ENCODE measurements around the gene GYPC.
"Not testable (repeated sequence)": the region's sequence is repeated elsewhere in the genome, so short reads cannot be mapped to it uniquely, and the experiment has no call there.

The GYPC gene

GRCh38 chr2:126672980-126673605 is 17.1 kb downstream of the GYPC start:
- no peak for DNase-seq

DNA sequence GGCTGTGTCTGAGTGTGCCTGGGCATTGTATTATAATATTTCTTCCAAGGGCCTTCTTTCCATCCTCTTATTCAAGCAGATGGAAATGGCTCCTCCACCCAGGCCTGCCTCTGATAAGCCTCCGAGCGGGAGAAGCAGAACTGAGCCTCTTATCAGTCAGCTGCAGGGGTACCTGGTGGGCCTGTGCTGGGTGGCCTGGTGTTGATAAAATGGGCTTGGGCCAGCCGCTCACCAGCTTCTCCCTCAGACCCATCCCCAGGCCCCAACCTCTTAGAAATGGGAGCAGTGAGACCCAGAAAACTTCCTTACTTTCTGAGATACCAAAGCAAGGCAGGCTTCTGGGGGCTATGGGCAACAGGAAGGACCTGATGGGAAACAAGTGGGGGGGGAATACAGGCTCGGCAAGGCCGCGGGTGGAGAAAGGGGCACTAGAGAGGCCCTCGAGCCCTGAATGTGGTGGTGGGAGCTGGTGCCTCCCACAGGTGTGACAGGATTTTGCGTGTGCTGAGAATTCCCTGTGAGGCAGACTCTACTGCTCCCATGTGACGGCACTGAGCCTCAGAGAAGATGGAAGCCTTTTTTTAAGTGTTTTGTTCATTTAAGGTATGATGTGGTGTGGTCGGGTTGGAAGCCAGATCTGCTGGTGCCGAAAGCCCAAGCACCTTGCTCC is 18.3 kb downstream of the GYPC start:
- no peak for DNase-seq

GRCh38 chr2:126675637-126676036 is 19.7 kb downstream of the GYPC start:
- DNase-seq: no peak

GRCh38 chr2:126676221-126677175 is 20.5 kb downstream of the GYPC start:
- no peak for DNase-seq

- no peak for DNase-seq
These were observed 21.2 kb downstream of the GYPC start for GRCh38 chr2:126677176-126677538.

DNA sequence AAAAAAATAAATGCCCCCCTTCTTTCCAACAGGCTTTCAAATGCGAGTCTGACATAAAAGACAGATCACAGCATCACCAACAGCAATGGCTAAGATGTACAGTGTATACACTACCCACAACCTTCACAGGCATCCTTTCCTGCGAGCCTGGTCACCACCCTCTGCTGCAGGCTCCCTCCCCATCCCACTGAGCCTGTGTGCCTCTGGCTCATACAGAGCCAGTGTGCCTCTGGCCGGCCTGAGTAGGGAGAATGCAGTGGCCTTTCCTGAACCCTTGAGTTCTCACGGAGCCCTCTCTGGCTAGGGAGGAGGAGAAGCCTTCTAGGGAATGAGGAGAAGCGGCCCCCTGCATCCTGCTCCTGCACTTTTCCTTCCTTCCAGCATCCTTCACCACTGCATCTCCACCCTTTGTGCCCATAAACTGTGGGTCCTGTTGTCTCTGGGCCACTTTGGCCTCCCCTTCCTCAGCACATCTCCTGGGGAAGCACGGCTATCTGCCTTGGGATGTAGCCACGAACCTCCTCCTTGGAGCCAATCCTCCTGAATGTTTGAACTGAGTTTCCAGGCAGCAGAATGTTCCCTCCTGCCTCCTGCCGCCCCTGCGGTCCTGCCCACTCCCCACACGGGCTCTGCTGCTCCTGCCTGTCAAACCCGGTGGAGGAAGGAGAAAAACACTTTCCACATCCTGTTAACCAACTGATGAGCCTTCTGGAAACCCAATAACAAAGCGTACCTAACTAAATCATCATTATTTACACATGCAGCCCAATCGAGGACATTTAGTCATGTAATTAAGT is 22.5 kb downstream of the GYPC start:
- no peak for DNase-seq

GRCh38 chr2:126679094-126679713 is 23.2 kb downstream of the GYPC start:
- DNase-seq: no peak

- no peak for DNase-seq
These were observed 25.5 kb downstream of the GYPC start for GRCh38 chr2:126681505-126681904.

DNA sequence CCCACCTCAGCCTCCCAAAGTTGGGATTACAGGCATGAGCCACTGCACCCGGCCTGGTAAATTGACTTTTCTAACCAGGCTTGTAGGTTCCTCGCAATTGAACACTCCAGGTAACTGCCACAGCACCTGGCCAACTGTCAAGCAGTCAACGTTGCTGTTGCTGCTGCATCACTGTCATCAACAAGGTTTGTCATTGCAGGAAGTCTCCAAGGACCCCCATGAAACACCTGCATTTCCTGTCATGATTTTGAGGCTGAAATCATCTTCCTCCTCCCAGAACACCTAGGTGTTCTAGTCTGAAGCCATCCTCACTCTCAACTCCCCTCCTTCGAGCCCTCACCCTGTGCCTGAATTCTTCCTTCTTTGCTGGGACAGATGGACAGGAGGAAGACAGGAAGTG is 29.7 kb downstream of the GYPC start:
- DNase-seq: no peak

GRCh38 chr2:126686286-126686685 is 30.3 kb downstream of the GYPC start:
- no peak for DNase-seq

- no peak for DNase-seq
These were observed 31.0 kb downstream of the GYPC start for GRCh38 chr2:126686841-126687485.

GRCh38 chr2:126687503-126687902 is 31.5 kb downstream of the GYPC start:
- DNase-seq: no peak

DNA sequence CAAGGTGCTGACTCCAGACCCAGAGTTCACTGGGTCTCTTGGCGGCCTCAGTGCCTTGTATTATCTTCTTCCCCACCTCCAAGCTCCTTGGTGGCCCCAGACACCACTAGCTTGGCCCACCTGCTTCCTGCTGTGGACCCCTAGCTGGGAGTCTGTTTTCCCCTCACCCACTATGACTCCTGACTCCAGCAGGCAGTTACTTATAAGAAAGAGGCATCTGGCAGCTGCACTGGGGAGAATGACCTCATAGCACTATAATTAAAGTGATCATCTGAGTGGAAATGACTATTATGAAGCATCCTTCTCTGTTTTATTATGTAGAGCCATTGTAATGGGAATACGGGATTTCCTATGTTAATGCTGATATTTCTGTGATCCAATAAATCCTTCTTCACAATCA is 32.6 kb downstream of the GYPC start:
- DNase-seq: not testable (repeated sequence)

- DNase-seq: not testable (repeated sequence)
These were observed 36.3 kb downstream of the GYPC start for GRCh38 chr2:126692241-126692640.

DNA sequence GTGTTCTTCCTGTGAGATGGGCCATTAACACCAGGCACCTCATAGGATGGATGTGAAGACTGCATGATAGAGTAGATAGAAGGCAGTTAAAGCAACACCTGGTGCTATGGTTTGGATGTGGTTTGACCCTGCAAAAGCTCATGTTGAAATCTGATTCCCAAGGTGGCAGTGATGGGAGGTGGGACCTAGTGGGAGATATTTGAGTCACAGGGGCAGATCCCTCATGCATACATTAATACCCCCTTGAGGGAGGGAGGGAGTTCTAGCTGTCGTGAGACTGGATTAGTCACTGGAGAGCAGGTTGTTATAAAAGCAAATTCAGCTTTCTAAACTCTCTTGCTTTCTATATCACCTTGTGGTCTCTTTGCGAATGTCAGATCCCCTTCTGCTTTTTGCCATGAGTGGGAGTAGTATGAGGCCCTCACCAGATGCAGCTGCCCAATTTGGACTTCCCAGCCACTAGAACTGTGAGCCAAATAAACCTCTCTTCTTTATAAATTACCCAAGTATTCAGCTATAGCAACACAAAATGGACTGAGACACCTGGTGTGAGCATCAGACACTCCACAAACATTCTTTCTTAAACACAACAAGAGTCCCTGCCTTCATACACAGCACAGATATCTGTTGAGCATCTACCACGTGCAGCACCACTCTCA is 37.1 kb downstream of the GYPC start:
- DNase-seq: not testable (repeated sequence)

DNA sequence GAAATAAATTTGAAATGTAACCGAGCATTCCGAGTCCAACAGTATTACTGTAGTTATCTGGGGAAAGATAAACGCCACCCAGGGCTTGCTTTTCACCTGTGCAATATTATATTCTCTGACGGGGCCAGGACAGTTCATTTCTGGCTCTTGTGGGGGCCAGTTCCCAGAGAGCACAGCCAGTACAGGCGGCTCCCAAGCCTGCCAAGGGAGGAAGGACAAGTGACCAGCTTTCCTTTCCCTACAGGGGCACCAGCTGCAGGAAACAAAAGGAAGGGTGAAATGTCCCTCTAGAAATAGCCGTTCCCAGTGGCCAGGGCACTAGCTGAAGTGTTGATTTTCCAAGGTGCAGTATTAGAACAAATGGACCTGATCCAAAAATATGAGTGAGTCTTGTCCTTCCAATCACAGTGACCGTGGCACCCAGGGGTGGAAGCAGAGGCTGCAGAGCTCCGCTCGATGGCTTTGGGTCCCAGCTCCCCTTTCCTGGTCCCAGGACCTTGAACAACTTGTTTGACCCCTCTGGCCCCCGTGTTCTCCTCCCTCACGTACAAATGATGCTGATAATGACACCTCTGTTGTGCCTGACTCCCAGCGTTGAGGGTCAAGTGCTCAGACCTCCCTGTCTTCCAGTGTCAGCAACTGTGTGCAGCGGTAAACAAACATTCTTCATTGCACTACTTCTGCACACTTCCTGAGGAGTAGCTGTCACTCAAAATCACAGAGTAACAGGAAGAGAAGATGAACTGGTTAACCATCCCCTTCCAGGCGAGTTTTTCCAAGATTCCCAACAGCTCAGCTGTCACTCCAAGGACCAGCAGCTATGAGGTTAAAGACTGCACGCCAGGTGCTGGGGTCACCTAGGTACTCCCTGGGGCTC is 40.9 kb downstream of the GYPC start:
- DNase-seq: no peak

DNA sequence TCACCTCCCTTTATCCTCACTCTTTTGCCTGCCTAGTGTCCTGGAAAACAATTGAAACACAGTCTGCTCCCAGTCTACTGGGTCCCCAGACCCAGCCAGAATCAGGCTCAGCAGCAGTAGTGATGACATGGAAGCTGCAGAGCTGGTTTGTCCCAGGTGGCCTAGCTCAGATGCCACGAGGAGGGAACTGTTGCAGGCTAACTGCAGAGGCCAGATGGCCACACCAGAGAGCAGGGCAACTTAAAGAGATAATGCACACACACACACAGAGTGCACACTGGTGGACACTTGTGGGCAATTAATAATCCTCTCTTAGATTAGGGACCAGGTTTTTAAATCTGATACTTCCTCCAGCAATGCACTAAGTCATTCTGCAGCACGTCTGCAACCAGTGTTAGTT is 42.4 kb downstream of the GYPC start:
- no peak for DNase-seq

DNA sequence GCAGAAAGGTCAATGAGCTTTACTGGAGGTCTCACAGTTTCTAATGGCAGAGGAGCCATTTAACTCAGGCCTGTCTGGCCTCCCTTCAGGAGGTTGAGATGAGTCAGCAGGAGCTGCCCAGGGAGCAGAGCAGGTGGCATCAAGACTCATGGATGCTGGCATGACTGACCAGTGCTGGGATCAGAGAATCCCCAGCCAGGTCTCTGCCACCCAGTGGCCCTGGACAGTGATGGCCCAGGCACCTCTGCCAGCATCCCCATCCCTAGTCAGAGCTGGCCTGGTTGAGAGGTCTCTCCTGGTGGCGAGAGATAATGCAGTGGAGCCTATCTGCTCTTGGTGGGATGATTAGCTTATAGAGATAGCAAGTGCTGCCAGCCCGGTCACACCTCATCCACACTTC is 43.1 kb downstream of the GYPC start:
- no peak for DNase-seq

DNA sequence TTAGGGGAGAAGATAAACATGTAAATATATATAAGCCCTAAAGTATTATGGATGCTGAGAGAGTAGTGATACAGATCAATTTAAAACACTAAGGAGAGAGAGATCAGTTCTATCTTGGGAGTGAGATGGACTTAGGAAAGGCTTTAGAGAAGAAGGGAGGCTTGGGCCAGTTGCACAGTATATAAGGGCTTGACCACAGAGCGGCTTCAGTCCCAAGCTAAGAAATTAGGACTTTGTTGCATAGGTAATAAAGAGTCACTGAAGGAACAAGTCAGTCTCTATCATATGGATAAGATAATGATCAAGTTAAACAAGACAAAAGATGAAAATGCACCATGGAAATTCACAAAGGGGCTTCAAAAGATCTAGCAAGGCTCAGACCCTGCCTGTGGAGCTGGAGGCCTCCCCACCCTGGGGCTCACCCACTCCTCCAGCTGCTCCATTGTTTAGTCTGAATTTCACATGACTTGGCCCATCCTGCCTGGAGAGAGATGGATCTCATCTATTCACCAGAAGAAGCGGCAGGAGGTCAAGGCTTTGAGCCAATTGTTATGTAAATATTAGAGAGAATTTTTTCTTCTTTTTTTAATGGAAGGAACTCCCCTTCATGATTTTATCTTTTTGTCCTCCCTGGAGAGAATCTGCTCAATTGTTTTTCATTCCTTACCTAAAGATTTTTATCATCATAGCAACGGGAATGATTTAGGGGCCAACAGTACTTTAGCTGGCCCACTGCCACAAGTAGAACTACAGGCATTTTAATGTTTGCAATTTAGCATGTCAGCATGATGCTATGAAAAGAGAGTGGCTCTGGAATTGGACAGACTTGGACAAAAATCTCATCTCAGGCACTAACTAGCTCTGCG is 44.0 kb downstream of the GYPC start:
- no peak for DNase-seq

All from 8988T (cell line).